ENCODE results near the gene ACOT12. TPM values are rescaled to one million over a fixed set of nuclear protein-coding genes. Genes with fewer than 3 reads are reported as not detected.

Gene ACOT12
- polyA plus RNA-seq, 3 donors, result not detected

DNA sequence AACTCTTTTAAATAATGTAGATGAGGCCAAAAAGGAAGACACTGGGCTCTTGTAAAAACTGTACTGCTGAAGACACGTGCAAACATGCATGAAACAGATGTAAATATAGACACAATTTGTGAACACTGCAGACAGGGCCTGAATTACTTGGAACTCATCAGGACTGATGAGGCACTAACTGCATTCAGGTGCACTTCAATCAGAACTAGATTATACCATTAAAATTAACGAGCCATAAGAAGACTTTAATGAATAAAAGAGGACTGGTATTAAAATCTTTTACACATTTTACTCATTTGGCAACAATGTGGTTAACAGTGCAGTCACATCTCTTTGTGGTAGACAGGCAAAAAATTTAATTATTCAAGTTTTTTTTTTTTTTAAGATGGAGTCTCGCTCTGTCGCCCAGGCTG lies 105.9 kb downstream of the ACOT12 start:
- peaks cover 13 to 15% of the 10 kb centered on the region in 2 donors for H3K9me3 ChIP-seq (replicated peaks in 1 of 2; ENCODE audit: control insufficient read depth in 1 of 2, insufficient read depth in 1 of 2, low read length in 2 of 2)
- H3K27ac ChIP-seq (ENCODE audit: low read depth in 1 of 2, low read length in 2 of 2), result no peak overlapping the region
- H3K36me3 Mint-ChIP-seq, result peaks cover 0 to 9% of the 10 kb centered on the region in 2 donors
- DNase-seq, result no peak
- intact Hi-C loops (cut with micrococcal nuclease), result no loop called here
- H3K79me2 ChIP-seq (ENCODE audit: insufficient read depth, low read length), result peaks cover 11% of the 10 kb centered on the region
- no peaks in the 10 kb centered on the region for H3K4me1 ChIP-seq (ENCODE audit: control insufficient read depth in 1 of 2, insufficient read depth in 2 of 2, low read length in 2 of 2)
- no peak overlapping the region for H2AFZ ChIP-seq (ENCODE audit: insufficient read depth, low read depth, low read length, poor library complexity, severe bottlenecking)
- H3K9ac ChIP-seq (ENCODE audit: insufficient read depth, low read length, poor library complexity, severe bottlenecking), result no peak overlapping the region
- no peaks in the 10 kb centered on the region for H4K20me1 ChIP-seq (ENCODE audit: insufficient read depth, low read length)
- peaks cover 0 to 1% (median under 1%) of the 10 kb centered on the region in 3 donors for H3K27me3 Mint-ChIP-seq (ENCODE audit: low read depth in 3 of 3)
- H3K27me3 ChIP-seq (ENCODE audit: control insufficient read depth in 2 of 2, insufficient read depth in 2 of 2, low read length in 2 of 2), result no peaks in the 10 kb centered on the region
- no peaks in the 10 kb centered on the region for H3K36me3 ChIP-seq (replicated peaks in 1 of 2; ENCODE audit: control insufficient read depth in 1 of 2, insufficient read depth in 2 of 2, low read length in 2 of 2)
- H3K4me1 Mint-ChIP-seq, result no peaks in the 10 kb centered on the region
- no peak overlapping the region for H3K4me2 ChIP-seq (replicated peaks; ENCODE audit: extremely low read depth, low read length, poor library complexity, severe bottlenecking)
- H3K4me3 Mint-ChIP-seq, result no peak overlapping the region
- H3K9me3 Mint-ChIP-seq, result peaks cover 12 to 25% (median 21%) of the 10 kb centered on the region in 7 donors
- 100% methylated on average over 1 of the region's 4 CpGs for WGBS (ENCODE audit: insufficient coverage)
- no peak for TF ChIP-seq CTCF (IDR thresholded peaks at IDR 0.05)
- no peak overlapping the region for H3K4me3 ChIP-seq (replicated peaks in 1 of 3; ENCODE audit: low read depth in 2 of 3, low read length in 3 of 3)
- H3K27ac Mint-ChIP-seq, result no peak overlapping the region

- no peak overlapping the region for H3K27ac ChIP-seq (ENCODE audit: low read depth in 1 of 2, low read length in 2 of 2)
- Mint-ChIP-seq H3K36me3 (peaks cover 0 to 7% of the 10 kb centered on the region in 2 donors), H3K27me3 (ENCODE audit: low read depth in 3 of 3) (peaks cover 0 to 1% (median 0%) of the 10 kb centered on the region in 3 donors), H3K4me1 (no peaks in the 10 kb centered on the region), H3K27ac (no peak overlapping the region), H3K9me3 (peaks cover 3 to 11% (median 7%) of the 10 kb centered on the region in 7 donors), H3K4me3 (no peak overlapping the region)
- intact Hi-C loops (cut with micrococcal nuclease), result no loop called here
- H4K20me1 ChIP-seq (ENCODE audit: insufficient read depth, low read length), result no peaks in the 10 kb centered on the region
- no peaks in the 10 kb centered on the region for H3K36me3 ChIP-seq (replicated peaks in 1 of 2; ENCODE audit: control insufficient read depth in 1 of 2, insufficient read depth in 2 of 2, low read length in 2 of 2)
- no peak overlapping the region for H3K4me2 ChIP-seq (replicated peaks; ENCODE audit: extremely low read depth, low read length, poor library complexity, severe bottlenecking)
- H2AFZ ChIP-seq (ENCODE audit: insufficient read depth, low read depth, low read length, poor library complexity, severe bottlenecking), result no peak overlapping the region
- 83% methylated on average over 1 of the region's 3 CpGs for WGBS (ENCODE audit: insufficient coverage)
- no peak for TF ChIP-seq CTCF (IDR thresholded peaks at IDR 0.05)
- peaks cover 6% of the 10 kb centered on the region for H3K79me2 ChIP-seq (ENCODE audit: insufficient read depth, low read length)
- no peaks in the 10 kb centered on the region for H3K9me3 ChIP-seq (replicated peaks in 1 of 2; ENCODE audit: control insufficient read depth in 1 of 2, insufficient read depth in 1 of 2, low read length in 2 of 2)
- no peak overlapping the region for H3K4me3 ChIP-seq (replicated peaks in 1 of 3; ENCODE audit: low read depth in 2 of 3, low read length in 3 of 3)
- no peak for DNase-seq
- no peaks in the 10 kb centered on the region for H3K27me3 ChIP-seq (ENCODE audit: control insufficient read depth in 2 of 2, insufficient read depth in 2 of 2, low read length in 2 of 2)
- H3K9ac ChIP-seq (ENCODE audit: insufficient read depth, low read length, poor library complexity, severe bottlenecking), result no peak overlapping the region
- H3K4me1 ChIP-seq (ENCODE audit: control insufficient read depth in 1 of 2, insufficient read depth in 2 of 2, low read length in 2 of 2), result no peaks in the 10 kb centered on the region
Measured at GRCh38 chr5:81286059-81286617, 107.8 kb downstream of the ACOT12 start.
